Measurements from ENCODE around the gene IL2RA. TPM values are rescaled to one million over a fixed set of nuclear protein-coding genes. Genes with fewer than 3 reads are reported as not detected.
"Not testable (repeated sequence)": the region's sequence is repeated elsewhere in the genome, so short reads cannot be mapped to it uniquely, and the experiment has no call there.

Gene IL2RA
- total RNA-seq, 1 donor from 2014 or later: not detected

DNA sequence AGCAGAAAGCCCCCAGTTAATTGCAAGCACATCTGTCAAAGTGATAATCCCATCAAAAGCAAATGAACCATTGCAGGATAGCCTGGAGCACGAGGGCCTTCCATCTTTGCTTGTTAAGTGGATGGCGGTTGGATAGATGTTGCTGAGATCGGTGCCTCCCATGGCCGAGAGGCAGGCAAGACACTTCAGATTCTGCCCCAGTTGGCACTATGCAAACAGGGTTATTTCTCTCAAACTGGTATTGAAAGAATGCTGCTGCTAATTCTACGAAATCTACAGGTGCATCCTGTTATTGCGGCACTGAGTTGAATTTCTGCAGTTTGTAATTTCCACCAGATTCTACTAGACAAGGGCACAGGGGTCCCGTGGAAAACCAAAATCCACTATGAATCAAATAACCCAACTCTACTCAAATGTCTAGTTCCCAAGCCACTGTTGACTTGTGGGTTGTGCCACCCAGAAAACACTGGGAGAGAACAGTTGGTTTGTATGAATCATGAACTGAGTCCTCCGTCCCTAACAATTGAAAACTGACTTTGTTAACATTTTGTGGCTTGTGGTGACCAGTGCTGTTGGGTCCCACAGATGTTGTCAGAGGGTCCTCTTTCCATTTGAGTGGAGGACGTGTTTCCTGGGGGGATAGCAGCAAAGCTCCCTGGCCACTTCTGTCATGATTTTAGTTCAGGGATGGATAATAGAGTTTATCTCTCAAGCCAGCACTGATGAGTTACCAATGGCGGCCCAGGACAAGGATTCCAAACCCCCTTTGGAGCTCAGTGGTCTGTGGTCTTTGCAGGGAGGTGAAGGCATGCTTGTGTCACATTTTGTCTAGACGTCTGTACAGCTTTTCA lies 7.1 kb upstream of the IL2RA start:
- H3K27me3 ChIP-seq (ENCODE audit: control insufficient read depth, insufficient read depth, low read length): peaks cover 2% of the 10 kb centered on the region
- no peak for DNase-seq (ENCODE audit: low read depth)
- H3K4me3 ChIP-seq (ENCODE audit: low read depth, low read length): no peak overlapping the region
- TF ChIP-seq, protein P1, sequence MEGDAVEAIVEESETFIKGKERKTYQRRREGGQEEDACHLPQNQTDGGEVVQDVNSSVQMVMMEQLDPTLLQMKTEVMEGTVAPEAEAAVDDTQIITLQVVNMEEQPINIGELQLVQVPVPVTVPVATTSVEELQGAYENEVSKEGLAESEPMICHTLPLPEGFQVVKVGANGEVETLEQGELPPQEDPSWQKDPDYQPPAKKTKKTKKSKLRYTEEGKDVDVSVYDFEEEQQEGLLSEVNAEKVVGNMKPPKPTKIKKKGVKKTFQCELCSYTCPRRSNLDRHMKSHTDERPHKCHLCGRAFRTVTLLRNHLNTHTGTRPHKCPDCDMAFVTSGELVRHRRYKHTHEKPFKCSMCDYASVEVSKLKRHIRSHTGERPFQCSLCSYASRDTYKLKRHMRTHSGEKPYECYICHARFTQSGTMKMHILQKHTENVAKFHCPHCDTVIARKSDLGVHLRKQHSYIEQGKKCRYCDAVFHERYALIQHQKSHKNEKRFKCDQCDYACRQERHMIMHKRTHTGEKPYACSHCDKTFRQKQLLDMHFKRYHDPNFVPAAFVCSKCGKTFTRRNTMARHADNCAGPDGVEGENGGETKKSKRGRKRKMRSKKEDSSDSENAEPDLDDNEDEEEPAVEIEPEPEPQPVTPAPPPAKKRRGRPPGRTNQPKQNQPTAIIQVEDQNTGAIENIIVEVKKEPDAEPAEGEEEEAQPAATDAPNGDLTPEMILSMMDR (IDR thresholded peaks at IDR 0.05; ENCODE audit: insufficient read depth, low read length, poor library complexity, severe bottlenecking): no peak
- no peaks in the 10 kb centered on the region for H3K36me3 ChIP-seq (ENCODE audit: control insufficient read depth, insufficient read depth, low read length)

DNA sequence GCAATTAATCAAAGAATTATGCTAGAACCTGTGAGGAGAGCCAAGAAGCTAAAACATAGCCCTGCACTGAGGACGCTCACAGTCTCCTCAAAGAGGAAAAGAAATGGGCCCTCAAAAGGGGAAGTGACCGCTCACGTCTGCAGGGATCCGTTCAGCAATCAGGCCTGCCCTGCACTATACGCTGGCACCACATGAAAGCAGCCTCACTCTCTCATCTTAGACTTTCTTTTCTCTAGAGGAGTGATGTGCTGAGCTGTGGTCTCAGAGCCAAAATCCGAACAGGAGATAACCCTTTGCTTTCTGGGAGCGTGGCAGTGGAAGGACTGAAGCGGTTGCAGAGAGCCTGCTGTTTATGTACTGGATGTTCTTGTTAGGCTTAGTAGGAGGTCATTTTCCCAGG lies 6.3 kb upstream of the IL2RA start:
- TF ChIP-seq, protein P1 (IDR thresholded peaks at IDR 0.05; ENCODE audit: insufficient read depth, low read length, poor library complexity, severe bottlenecking): no peak
- H3K36me3 ChIP-seq (ENCODE audit: control insufficient read depth, insufficient read depth, low read length): no peaks in the 10 kb centered on the region
- DNase-seq (ENCODE audit: low read depth): no peak
- H3K4me3 ChIP-seq (ENCODE audit: low read depth, low read length): no peak overlapping the region
- H3K27me3 ChIP-seq (ENCODE audit: control insufficient read depth, insufficient read depth, low read length): peaks cover 2% of the 10 kb centered on the region

DNA sequence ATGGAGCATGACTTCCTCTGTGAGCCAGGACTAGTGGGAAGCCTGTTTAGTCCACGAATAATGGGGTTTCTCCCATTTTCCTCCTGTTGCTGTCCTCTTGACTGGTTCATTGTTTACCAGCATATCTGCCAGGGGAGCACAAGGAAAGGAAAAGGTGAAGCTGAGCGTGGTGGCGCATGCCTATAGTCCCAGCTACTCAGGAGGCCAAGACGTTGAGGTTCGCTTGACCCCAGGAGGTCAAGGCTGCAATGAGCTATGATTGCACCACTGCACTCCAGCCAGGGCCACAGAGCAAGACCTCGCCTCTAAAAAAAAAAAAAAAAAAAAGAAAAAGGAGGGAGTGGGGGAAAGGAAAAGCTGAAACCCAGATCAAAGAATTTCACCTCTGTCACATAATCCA lies 5.8 kb upstream of the IL2RA start:
- peaks cover 2% of the 10 kb centered on the region for H3K27me3 ChIP-seq (ENCODE audit: control insufficient read depth, insufficient read depth, low read length)
- H3K4me3 ChIP-seq (ENCODE audit: low read depth, low read length): no peak overlapping the region
- TF ChIP-seq, protein P1 (IDR thresholded peaks at IDR 0.05; ENCODE audit: insufficient read depth, low read length, poor library complexity, severe bottlenecking): no peak
- no peaks in the 10 kb centered on the region for H3K36me3 ChIP-seq (ENCODE audit: control insufficient read depth, insufficient read depth, low read length)
- no peak for DNase-seq (ENCODE audit: low read depth)

DNA sequence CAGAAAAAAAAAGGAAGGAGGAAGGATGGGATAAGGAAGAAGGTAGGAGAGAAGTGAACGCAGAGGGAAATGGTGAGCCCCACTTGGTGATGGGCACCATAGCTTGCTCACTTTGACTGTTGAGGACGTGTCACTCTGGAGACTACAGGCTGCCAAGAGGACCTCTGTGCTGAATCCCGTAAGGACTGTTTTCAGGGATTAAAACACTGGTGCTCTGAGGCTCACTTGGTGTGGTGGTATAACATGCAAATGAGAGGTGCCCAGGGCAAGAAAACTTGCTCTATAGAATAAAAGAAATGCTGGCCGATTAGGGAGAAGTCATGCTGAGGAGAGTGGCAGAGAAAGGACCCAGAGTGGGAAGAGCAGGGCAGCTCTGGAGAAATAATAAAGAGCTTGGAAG lies 5.3 kb upstream of the IL2RA start:
- TF ChIP-seq, protein P1 (IDR thresholded peaks at IDR 0.05; ENCODE audit: insufficient read depth, low read length, poor library complexity, severe bottlenecking): no peak
- H3K36me3 ChIP-seq (ENCODE audit: control insufficient read depth, insufficient read depth, low read length): no peaks in the 10 kb centered on the region
- peaks cover 2% of the 10 kb centered on the region for H3K27me3 ChIP-seq (ENCODE audit: control insufficient read depth, insufficient read depth, low read length)
- no peak overlapping the region for H3K4me3 ChIP-seq (ENCODE audit: low read depth, low read length)
- DNase-seq (ENCODE audit: low read depth): no peak

DNA sequence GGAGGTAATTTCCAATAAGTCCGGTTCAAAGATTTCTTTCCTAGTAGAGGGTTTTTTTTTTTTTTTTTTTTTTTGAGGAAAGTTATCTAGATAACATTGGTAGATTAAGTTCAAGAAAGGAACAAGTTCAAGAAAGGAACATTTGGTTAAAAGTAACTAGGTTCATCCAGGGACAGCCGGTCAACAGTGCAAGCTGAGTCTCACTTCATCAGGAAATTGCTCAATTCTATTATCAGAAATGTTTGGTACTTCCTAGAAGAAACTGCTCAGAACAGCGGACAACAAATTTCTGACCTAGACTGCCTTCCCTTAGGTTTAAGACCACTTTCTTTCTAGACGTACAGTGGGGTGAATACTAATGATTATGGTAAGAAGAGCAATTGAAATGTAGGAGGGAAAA lies 3.7 kb upstream of the IL2RA start:
- Histone ChIP-seq H3K27me3 (ENCODE audit: control insufficient read depth, insufficient read depth, low read length) (peaks cover 2% of the 10 kb centered on the region), H3K4me3 (ENCODE audit: low read depth, low read length) (no peak overlapping the region), H3K36me3 (ENCODE audit: control insufficient read depth, insufficient read depth, low read length) (no peaks in the 10 kb centered on the region)
- TF ChIP-seq, protein P1 (IDR thresholded peaks at IDR 0.05; ENCODE audit: insufficient read depth, low read length, poor library complexity, severe bottlenecking): no peak
- DNase-seq (ENCODE audit: low read depth): no peak

DNA sequence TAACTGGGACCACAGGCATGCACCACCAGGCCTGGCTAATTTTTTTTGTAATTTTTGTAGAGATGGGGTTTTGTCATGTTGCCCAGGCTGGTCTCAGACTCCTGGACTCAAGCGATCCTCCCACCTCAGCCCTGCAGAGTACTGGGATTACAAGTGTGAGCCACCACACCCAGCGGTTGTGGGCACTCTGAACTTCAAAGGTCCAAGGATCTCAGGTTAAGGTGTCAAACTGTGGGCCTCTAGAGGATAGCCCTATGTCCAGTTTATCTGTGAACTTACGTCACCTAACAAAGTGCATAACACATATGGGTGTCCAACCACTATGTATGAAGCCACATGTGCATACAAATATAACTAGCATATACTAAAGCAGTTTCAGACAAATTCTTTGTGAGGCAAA lies 3.2 kb upstream of the IL2RA start:
- H3K27me3 ChIP-seq (ENCODE audit: control insufficient read depth, insufficient read depth, low read length): peaks cover 2% of the 10 kb centered on the region
- no peak overlapping the region for H3K4me3 ChIP-seq (ENCODE audit: low read depth, low read length)
- TF ChIP-seq, protein P1 (IDR thresholded peaks at IDR 0.05; ENCODE audit: insufficient read depth, low read length, poor library complexity, severe bottlenecking): no peak
- no peaks in the 10 kb centered on the region for H3K36me3 ChIP-seq (ENCODE audit: control insufficient read depth, insufficient read depth, low read length)
- DNase-seq (ENCODE audit: low read depth): no peak

DNA sequence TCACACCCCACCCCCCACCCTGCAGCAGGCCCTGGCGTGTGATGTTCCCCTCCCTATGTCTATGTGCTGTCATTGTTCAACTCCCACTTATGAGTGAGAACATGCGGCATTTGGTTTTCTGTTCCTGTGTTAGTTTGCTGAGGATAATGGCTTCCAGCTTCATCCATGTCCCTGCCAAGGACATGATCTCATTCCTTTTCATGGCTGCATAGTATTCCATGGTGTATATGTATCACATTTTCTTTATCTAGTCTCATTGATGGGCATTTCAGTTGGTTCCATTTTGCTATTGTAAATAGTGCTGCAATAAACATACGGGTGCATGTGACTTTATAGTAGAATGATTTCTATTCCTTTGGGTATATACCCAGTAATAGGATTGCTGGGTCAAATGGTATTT lies 2.6 kb upstream of the IL2RA start:
- H3K27me3 ChIP-seq (ENCODE audit: control insufficient read depth, insufficient read depth, low read length); DNase-seq (ENCODE audit: low read depth); H3K4me3 ChIP-seq (ENCODE audit: low read depth, low read length); H3K36me3 ChIP-seq (ENCODE audit: control insufficient read depth, insufficient read depth, low read length): not testable (repeated sequence)
